Measurements from ENCODE around the gene DUSP2. TPM values are rescaled to one million over a fixed set of nuclear protein-coding genes. Genes with fewer than 3 reads are reported as not detected.

The DUSP2 gene
- total and polyA plus RNA-seq, 4 donors: 5.2 to 10.7 (median 7.9) TPM

DNA sequence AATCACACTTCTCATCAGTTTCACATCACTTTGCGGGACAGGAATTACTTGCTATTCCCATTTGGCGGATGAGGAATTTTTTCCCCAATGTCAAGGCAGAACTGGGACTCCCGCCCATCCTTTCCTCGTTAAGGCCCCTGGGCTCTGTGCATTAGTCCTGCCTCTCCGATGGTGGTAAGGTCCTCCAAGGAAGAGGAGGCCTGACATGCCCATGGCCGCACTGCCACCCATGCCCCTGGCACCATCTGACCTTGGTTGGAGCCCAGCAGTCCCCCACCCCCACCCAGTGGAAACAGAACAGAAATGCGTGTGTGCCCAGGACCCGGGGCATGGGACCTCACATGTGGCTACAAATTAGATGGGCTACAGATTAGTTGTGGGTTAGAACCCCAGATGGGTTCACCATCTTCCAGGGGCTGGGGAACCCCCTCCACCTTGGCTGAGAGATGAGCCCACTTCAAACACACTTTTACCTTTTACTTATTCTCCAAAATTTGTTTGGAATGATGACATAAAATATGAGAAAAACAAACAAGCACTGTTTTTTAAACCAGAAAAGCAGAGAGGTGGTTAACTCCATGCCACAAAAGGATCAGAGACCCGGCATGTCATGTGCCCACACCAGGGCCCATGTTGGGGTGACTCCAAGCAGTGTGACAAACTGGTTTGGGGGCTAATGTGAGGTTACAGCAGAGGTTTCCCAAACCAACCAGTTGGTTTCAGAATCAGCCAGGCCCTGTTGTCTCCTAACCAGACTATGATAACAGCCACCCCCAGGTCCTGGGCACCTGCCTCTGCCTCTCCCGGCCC is 11.0 kb upstream of the DUSP2 start:
- no peaks in the 10 kb centered on the region for H3K27me3 ChIP-seq (ENCODE audit: control insufficient read depth, insufficient read depth, low read length)
- no peaks in the 10 kb centered on the region for H3K9me3 ChIP-seq (ENCODE audit: control insufficient read depth, insufficient read depth, low read length)
- peaks cover 13% of the 10 kb centered on the region for H3K4me1 ChIP-seq (ENCODE audit: control insufficient read depth, insufficient read depth, low read length)
- no peaks in the 10 kb centered on the region for H3K36me3 ChIP-seq (ENCODE audit: control insufficient read depth, insufficient read depth, low read length)
- 70% methylated on average over 5 of the region's 10 CpGs for WGBS (ENCODE audit: insufficient coverage)
- no peak overlapping the region for H3K27ac ChIP-seq (ENCODE audit: low read depth, low read length)
- no peak overlapping the region for H3K4me3 ChIP-seq (ENCODE audit: low read depth, low read length)
- DNase-seq (ENCODE audit: low read depth in 4 of 6, low spot score in 6 of 6): no peak

DNA sequence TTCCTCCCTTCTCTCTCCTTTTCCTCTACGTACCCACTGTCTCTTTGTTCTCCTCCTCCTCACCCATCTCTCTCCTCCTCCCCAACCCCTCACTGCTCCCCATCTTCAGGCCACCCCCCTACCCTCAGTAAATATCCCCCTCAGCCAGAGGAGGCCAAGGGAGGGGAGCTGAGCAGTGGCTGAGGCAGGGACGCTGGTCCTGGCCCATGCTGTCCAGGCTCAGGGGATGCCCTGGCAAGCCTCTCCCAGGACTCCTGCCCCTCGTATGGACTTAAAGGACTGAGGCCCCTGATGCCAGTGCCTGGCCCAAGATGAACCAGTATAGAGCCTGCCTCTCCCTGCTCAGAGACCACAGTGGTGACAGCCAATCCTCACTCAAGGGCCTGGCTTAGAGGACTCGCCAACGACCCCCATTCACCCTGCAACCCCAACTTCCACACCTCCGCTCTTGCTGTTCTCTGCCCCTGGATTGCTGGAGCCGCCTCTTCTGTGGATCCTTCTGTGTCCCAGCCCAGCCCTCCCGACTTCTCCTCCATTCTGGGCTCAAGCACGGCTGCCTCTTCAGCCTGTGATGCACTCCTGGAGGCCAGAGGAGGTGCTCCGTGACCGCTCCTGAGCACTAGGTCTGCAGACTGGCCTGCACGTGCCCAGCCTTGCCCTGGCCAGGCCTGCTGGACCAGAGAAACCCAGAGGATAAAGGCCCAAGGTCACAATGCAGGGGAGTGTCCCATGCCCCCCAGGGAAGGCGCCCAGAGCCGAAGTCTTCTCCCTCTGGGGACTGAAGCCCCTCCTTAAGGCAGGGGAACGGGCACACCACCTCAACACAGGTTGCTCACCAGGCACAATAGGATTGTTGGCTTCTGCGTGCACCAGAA is 9.5 kb upstream of the DUSP2 start:
- no peak for DNase-seq (ENCODE audit: low read depth in 4 of 6, low spot score in 6 of 6)
- WGBS (ENCODE audit: insufficient coverage): 79% methylated on average over 15 of the region's 16 CpGs

DNA sequence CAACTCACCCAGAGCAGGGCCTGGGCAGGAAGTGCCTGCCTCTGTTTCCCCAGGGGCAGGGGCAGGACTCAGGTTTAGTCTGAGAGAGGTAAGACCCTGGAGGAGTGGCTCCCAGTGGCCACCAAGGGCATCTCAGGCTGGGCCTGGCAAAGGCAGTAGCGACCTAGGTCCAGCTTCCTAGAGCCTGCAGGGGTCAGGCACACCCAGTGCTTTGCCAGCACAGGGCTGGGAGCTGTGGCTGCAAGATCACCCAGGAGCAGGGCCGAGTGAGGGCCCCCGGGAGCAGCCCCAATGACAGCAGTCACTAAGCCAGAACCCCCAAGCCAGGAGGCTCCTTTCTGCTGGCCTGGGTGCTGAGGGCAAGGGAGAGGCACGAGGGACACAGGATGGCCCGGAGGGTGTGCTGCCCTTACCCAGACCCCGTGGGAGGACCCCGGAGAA is 8.8 kb upstream of the DUSP2 start:
- no peak overlapping the region for H3K27ac ChIP-seq (ENCODE audit: low read depth, low read length)
- WGBS (ENCODE audit: insufficient coverage): 77% methylated on average over 6 of the region's 7 CpGs
- no peaks in the 10 kb centered on the region for H3K27me3 ChIP-seq (ENCODE audit: control insufficient read depth, insufficient read depth, low read length)
- peaks cover 14% of the 10 kb centered on the region for H3K4me1 ChIP-seq (ENCODE audit: control insufficient read depth, insufficient read depth, low read length)
- no peak for DNase-seq (ENCODE audit: low read depth in 4 of 6, low spot score in 6 of 6)
- no peaks in the 10 kb centered on the region for H3K9me3 ChIP-seq (ENCODE audit: control insufficient read depth, insufficient read depth, low read length)
- no peak overlapping the region for H3K4me3 ChIP-seq (ENCODE audit: low read depth, low read length)
- H3K36me3 ChIP-seq (ENCODE audit: control insufficient read depth, insufficient read depth, low read length): no peaks in the 10 kb centered on the region

More for the DNA sequence above, 9.5 kb upstream of the DUSP2 start:
- H3K4me1 ChIP-seq (ENCODE audit: control insufficient read depth, insufficient read depth, low read length): peaks cover 13% of the 10 kb centered on the region
- H3K9me3 ChIP-seq (ENCODE audit: control insufficient read depth, insufficient read depth, low read length): no peaks in the 10 kb centered on the region
- no peaks in the 10 kb centered on the region for H3K27me3 ChIP-seq (ENCODE audit: control insufficient read depth, insufficient read depth, low read length)
- H3K4me3 ChIP-seq (ENCODE audit: low read depth, low read length): no peak overlapping the region
- no peak overlapping the region for H3K27ac ChIP-seq (ENCODE audit: low read depth, low read length)
- no peaks in the 10 kb centered on the region for H3K36me3 ChIP-seq (ENCODE audit: control insufficient read depth, insufficient read depth, low read length)

DNA sequence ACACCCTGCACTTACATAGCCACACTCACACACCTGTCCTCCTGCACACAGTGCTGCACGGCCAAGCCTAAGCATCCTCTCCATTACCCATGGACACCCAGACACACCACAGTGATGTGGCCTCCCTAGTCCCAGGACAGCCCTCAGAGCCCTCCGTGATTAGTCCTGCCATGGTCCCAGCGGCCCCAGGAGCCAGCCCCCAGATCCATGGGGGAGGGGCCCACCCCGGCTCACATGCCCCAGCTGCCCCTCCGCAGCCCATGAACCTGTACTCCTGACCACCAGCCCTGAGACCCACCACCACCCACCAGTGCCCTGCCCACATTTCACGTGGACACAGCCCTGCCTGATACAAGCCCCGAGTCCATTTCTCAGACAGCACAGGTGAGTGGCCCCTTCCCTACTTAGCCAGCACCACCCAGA is 8.1 kb upstream of the DUSP2 start:
- 92% methylated on average over 7 of the region's 7 CpGs for WGBS (ENCODE audit: insufficient coverage)
- H3K27me3 ChIP-seq (ENCODE audit: control insufficient read depth, insufficient read depth, low read length): peaks cover 7% of the 10 kb centered on the region
- no peaks in the 10 kb centered on the region for H3K36me3 ChIP-seq (ENCODE audit: control insufficient read depth, insufficient read depth, low read length)
- no peak overlapping the region for H3K4me3 ChIP-seq (ENCODE audit: low read depth, low read length)
- H3K27ac ChIP-seq (ENCODE audit: low read depth, low read length): no peak overlapping the region
- no peak for DNase-seq (ENCODE audit: low read depth in 4 of 6, low spot score in 6 of 6)
- peaks cover 17% of the 10 kb centered on the region for H3K4me1 ChIP-seq (ENCODE audit: control insufficient read depth, insufficient read depth, low read length)
- H3K9me3 ChIP-seq (ENCODE audit: control insufficient read depth, insufficient read depth, low read length): no peaks in the 10 kb centered on the region

DNA sequence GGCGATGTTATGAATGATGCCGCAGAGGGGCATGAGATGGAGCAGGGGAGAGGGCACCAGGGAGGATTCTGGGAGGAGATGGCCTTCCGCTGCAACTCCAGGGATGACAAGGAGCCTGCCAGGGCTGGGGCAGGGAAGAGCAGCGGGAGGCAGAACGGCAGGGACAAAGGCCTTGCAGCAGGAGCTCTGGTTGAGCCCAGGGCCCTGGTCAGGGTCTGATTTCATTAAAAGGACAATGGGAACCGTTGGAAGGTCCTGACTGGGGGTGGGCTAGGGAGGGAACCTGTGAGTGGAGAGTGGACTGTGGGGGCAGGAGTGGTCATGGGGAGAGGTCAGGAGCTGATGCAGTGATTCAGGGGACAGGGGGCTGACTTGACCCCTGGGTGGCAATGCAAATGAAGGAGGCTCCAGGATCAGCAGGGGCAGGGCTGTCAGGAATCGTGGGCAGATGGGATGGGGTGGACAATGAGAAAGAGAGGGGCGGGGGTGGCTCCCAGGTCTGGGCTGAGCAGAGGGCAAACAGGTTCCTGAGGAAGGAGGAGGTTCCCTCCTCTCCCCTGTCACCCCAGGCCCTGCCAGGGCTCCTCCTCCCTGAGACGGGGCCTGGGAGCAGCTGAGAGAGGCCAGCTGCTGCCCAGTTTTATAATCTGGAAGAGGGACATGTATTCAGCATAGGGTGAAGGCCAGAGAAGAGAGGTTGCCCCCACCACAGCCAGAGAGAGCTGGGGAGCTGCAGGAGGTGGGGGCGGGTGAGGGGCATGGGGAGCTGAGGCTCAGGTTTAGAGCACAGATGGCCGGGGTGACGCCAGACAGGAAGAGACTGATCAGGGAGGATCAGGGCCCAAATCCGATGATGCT is 7.3 kb upstream of the DUSP2 start:
- no peak overlapping the region for H3K4me3 ChIP-seq (ENCODE audit: low read depth, low read length)
- H3K27me3 ChIP-seq (ENCODE audit: control insufficient read depth, insufficient read depth, low read length): peaks cover 11% of the 10 kb centered on the region
- H3K4me1 ChIP-seq (ENCODE audit: control insufficient read depth, insufficient read depth, low read length): peaks cover 17% of the 10 kb centered on the region
- DNase-seq (ENCODE audit: low read depth in 4 of 6, low spot score in 6 of 6): no peak
- H3K9me3 ChIP-seq (ENCODE audit: control insufficient read depth, insufficient read depth, low read length): no peaks in the 10 kb centered on the region
- no peak overlapping the region for H3K27ac ChIP-seq (ENCODE audit: low read depth, low read length)
- 62% methylated on average over 11 of the region's 13 CpGs for WGBS (ENCODE audit: insufficient coverage)
- H3K36me3 ChIP-seq (ENCODE audit: control insufficient read depth, insufficient read depth, low read length): no peaks in the 10 kb centered on the region

DNA sequence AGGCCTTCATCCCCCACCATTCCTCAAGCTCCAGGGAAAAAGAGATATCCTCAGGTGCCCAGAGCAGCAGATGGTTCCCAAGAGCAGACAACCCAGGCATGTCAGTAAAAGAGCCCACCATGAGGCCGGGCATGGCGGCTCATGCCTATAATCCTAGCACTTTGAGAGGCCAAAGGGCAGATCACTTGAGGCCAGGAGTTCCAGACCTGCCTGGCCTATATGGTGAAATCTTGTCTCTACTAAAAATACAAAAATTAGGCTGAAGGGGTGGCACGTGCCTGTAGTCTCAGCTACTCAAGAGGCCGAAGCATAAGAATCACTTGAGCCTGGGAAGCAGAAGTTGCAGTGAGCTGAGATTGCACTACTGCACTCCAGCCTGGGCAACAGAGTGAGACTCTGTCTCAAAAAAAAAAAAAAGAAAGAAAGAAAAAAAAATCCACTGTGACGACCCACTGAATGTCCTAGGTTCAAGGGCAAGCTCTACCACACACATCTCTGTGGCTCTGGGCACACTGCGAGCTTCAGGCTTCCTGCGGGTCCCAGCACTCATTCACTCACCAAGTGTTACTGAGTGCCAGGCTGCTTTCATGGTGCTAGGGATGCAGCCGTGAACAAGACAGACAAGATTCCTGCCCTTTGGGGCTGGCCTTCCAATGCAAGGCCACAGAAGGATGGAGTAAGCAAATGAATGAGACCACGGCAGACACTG is 6.5 kb upstream of the DUSP2 start:
- Histone ChIP-seq H3K27me3 (ENCODE audit: control insufficient read depth, insufficient read depth, low read length) (peaks cover 15% of the 10 kb centered on the region), H3K9me3 (ENCODE audit: control insufficient read depth, insufficient read depth, low read length) (no peaks in the 10 kb centered on the region), H3K4me1 (ENCODE audit: control insufficient read depth, insufficient read depth, low read length) (peaks cover 21% of the 10 kb centered on the region), H3K4me3 (ENCODE audit: low read depth, low read length) (no peak overlapping the region), H3K27ac (ENCODE audit: low read depth, low read length) (no peak overlapping the region), H3K36me3 (ENCODE audit: control insufficient read depth, insufficient read depth, low read length) (no peaks in the 10 kb centered on the region)
- DNase-seq (ENCODE audit: low read depth in 4 of 6, low spot score in 6 of 6): no peak
- 84% methylated on average over 8 of the region's 9 CpGs for WGBS (ENCODE audit: insufficient coverage)

DNA sequence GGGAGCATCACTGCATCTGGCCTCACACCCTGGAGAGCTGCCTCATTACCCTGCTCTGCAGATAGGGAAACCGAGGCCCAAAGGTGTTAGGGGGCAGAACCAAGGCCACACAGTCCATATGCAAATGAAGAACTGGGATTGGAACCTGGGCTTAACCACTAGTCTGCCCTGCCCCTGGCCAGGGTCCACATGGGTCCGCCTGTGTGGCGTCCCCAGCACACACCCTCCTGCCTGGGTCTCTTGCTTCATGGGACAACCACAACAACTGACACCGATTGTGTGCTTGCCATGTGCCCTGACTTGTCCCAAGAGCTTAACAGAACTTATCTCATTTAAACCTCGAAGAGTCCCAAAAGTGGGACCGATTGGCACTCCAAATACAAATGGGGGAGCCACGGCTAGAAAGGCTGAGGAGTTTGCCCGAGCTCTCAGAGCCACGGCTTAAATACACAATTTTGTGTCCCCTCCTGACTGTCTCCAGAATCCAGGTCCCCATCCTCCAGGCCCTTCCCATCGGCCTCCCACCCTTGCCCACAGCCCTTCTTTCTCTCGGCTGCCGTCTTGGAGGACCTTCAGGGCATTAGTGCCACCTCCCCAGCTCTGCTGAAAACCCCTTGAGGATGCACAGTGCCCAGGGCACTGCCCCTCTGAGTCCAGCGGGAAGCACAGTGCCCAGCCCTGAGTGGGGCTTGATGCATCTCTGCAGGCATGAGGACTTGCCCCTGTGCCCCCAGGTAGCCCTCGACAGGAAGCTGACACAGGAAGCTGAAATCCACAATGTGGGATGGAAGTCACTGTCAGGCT is 5.8 kb upstream of the DUSP2 start:
- WGBS (ENCODE audit: insufficient coverage): 94% methylated on average over 14 of the region's 14 CpGs
- peaks cover 16% of the 10 kb centered on the region for H3K27me3 ChIP-seq (ENCODE audit: control insufficient read depth, insufficient read depth, low read length)
- peaks cover 29% of the 10 kb centered on the region for H3K4me1 ChIP-seq (ENCODE audit: control insufficient read depth, insufficient read depth, low read length)
- no peaks in the 10 kb centered on the region for H3K9me3 ChIP-seq (ENCODE audit: control insufficient read depth, insufficient read depth, low read length)
- no peak for DNase-seq (ENCODE audit: low read depth in 4 of 6, low spot score in 6 of 6)
- no peaks in the 10 kb centered on the region for H3K36me3 ChIP-seq (ENCODE audit: control insufficient read depth, insufficient read depth, low read length)
- H3K4me3 ChIP-seq (ENCODE audit: low read depth, low read length): no peak overlapping the region
- H3K27ac ChIP-seq (ENCODE audit: low read depth, low read length): no peak overlapping the region

DNA sequence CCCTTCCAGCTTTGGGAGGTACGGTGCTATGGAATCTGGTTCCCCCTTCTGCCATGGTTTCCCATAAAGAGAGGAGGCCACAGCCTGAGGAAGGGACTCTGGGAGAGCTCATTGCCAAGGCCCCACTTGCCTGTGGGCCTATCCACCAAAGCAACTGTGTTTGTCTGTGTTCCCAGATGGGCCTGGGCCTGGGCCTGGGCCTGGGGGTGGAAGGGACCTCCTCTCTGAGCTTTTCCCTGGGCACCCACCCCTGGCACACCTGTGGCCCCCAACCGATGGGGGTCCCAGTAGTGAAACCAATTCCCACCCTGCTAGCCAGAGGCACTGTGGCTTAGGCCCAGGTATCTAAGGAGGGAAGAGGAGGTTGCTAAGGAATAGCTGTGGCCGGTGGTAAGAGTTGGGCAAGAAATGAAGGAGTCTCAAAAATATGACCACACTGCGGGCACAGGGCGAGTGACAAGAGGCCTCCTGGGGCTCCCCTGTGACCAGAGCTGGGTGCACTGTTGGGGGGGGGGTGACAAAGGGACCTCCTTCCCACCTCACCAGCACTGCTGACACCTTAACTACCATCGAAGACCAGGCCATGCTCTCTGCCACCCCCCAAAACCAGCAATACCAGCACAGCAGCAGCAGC is 4.9 kb upstream of the DUSP2 start:
- H3K4me1 ChIP-seq (ENCODE audit: control insufficient read depth, insufficient read depth, low read length): peaks cover 36% of the 10 kb centered on the region

More for the DNA sequence above, 4.9 kb upstream of the DUSP2 start:
- Histone ChIP-seq H3K27ac (ENCODE audit: low read depth, low read length) (no peak overlapping the region), H3K9me3 (ENCODE audit: control insufficient read depth, insufficient read depth, low read length) (no peaks in the 10 kb centered on the region), H3K4me3 (ENCODE audit: low read depth, low read length) (no peak overlapping the region), H3K27me3 (ENCODE audit: control insufficient read depth, insufficient read depth, low read length) (peaks cover 19% of the 10 kb centered on the region), H3K36me3 (ENCODE audit: control insufficient read depth, insufficient read depth, low read length) (no peaks in the 10 kb centered on the region)
- 96% methylated on average over 3 of the region's 6 CpGs for WGBS (ENCODE audit: insufficient coverage)
- no peak for DNase-seq (ENCODE audit: low read depth in 4 of 6, low spot score in 6 of 6)
